GM19452 (cell line): ENCODE measurements around the gene PI16.
"Not testable (repeated sequence)": the region's sequence is repeated elsewhere in the genome, so short reads cannot be mapped to it uniquely, and the experiment has no call there.

ENCODE experiments used
- ATAC-seq: cut with Tn5 transposase; IDR thresholded peaks from one replicate; pipeline ENCODE4 v1.9.1; 2021; ENCODE audit not compliant: unreplicated experiment

PI16 gene

DNA sequence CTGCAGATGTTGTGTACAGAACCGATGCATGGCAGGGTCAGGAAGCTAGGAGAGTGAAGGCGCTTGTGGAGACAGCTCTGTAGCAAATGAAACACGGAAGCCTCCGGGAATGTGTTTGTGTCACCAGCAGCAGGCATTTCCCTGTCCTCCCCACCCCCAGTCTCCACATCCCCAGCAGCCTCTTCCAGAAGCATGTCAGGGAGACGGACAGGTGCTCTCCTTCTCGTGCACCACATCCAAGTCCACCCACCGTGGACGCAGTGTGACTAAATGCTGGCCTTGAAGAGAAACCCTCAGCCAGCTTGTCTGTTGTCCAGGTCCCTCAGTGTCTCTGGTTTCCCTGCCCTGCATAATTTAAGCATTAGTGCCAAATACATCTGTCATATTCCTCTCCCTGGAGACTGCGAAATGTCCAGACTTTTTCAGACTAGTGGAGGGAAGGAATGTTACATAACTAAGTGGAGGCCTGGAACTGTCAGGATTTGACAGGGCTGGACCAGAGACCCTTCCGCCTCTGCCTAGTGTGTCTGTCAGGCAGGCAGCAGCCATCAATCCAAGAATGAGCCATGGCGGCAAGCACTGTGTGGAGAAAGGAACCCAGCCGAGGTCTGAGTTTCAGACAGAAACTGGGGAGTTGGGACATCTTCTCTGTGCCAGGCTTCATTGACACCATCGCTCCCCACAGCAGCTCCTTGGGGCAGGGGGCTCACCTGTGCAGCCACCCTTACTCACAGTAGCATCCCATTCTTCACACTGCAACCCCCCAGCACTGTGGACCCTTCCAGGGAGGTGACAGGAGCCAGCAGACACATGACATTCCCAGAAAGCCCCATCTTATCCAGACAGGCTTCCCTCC lies 26.6 kb upstream of the PI16 start:
- no peak for ATAC-seq

DNA sequence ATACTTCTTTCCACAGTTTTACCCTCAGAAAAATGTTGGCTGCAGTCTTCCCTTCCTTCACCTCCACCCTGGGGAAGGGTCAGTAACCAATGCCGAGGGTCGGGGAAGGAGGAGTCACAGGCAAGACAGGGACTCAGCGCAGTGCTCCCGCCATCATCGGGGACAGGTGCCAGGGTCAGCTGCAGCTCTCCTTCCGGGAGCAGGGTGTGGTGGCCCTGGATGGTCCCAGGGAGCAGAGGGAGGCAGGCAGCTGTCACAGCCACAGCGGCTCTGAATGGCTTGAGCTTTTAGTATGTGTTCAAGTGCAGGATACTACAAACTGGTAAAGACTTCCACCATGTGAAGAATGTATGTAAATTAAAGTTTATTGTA lies 26.0 kb upstream of the PI16 start:
- ATAC-seq = no peak

DNA sequence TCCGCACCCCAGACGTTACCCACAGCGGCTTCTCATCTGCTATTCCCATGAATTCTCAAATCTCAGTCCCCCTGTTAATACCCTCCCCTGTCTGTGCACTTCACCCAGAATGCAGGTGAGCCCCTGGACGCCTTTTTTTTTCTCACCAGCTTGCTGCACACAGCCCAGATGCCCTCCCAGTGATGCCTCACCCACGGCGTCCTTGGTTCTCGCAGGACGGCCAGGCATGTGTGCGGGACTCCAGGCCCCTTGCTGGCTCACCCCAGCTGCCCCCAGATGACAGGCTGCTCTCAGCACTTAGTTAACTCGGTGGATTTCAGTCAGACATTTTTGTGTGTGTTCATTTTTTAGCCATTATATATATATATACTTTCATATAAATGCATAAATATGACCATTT lies 25.4 kb upstream of the PI16 start:
- ATAC-seq = no peak

DNA sequence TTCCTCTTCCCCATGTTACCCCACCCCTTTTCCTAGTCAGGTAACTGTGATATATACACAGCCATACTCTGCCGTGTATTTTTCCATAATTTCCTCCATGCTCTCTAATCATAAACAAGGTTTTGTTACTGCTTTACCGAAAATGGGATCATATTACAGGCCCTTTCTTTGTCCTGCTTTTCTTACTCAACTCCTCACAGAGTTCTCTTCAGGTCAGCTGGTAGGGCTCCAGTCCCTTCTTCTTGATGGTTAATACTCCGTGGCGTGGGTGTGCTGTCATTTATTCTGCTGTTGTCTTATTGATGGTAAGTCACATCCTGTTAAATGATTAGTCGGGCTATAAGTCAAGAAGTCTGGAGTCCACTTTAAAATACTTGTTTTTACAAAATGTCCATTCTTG lies 24.9 kb upstream of the PI16 start:
- no peak for ATAC-seq

DNA sequence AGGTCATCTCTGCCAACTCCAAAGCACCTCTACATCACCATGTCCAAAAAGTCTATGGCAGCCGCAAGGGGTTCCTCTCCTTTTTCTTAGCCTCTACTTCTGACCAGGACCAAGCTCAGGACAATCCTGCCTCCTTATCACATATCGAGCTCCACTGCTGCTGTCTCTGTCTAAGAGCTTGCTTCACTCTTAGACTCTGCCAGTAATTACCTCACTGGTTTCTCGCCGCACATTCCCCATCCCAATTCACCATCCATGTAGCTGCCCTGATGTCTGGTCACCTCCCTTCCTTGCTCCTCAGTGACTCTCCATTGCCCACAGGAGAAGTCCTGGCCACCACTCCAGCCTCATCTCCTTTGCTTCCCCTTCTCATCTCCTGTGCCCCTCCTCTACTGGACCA lies 24.1 kb upstream of the PI16 start:
- no peak for ATAC-seq

DNA sequence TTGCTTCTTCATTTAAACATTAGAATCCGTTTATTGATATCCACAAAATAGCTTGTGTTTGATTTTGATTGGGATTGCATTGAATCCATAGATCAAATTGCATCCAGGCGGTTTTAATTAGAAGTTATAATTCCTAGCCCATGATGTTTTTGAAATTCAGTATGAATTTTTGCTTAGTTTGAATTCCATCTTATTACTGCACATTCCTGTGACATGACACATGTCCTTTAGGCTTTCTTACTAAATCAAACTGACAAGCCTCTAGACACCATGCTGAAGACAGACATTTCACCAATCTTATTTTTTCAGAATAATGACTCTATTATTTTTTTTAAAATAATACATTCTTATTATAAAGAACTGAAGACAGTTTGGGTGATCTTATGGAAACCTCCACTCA lies 21.4 kb upstream of the PI16 start:
- ATAC-seq = no peak

DNA sequence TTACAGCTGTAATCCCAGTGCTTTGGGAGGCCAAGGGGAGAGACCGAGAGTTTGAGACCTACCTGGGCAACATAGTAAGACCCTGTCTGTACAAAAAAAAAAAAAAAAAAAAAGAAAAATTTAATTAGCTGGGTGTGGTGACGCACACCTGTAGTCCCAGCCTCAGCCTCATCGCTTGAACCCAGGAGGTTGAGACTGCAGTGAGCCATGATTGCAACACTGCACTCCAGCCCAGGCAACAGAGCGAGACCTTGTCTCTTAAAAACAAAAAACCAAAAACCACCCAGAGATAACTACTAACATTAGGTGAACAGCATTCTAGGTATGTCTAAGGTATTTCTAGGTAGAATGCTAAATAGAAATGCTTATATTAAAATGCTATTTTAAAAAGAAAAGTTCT lies 21.0 kb upstream of the PI16 start:
- no peak for ATAC-seq

DNA sequence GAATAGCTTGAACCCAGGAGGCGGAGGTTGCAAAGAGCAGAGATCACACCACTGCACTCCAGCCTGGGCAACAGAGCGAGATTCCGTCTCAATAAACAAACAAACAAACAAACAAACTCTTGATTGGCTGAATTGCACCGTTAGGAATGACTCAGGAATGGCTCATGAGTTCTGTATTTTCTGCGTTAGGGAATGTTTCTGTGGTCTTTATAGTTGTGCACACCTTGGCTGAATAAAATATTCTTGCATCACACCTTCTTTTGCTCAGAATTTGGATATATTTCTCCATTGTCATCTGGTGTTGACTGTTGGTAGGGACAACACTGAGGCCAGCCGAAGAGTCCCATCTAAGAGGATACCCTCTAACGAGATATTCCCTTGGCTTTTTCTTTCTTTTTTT lies 19.6 kb upstream of the PI16 start:
- no peak for ATAC-seq

DNA sequence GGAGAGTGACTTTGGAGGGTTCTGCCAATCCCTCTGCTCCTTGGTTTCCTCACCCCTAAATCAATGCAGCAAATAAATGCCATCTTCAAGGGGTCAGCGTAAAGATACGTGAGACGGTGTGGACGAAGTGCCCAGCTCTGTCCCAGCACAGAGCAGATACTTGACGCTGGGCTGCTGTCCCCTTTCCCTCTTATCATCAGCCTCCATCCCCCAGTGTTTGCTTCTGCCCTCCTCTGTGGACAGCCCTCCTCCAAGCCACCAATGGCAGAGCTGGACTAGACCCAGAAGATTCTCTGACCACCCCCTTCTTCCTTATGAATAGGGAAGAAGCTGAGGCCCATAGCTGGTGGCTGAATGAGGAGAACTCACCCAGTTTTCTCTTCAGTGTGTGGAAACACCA lies 17.7 kb upstream of the PI16 start:
- ATAC-seq = no peak

DNA sequence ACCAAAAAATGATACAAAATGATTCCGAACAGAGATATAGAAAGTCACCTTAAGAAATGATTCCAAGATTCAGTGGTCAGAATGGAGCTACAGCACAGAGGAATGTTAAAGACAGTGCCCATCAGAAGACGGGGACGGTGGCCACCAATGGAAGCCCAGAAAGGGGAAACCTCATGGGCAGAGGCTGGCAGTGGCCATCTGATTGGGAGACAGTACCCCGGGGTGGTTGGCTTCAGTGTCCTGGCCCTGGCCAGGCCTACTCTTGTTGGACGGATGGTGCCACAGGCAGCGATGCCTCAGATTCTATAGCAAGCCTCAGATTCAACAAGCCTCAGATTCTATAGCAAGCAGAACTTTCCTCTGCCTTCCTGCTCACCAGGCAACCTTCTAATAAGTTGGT lies 16.6 kb upstream of the PI16 start:
- no peak for ATAC-seq

DNA sequence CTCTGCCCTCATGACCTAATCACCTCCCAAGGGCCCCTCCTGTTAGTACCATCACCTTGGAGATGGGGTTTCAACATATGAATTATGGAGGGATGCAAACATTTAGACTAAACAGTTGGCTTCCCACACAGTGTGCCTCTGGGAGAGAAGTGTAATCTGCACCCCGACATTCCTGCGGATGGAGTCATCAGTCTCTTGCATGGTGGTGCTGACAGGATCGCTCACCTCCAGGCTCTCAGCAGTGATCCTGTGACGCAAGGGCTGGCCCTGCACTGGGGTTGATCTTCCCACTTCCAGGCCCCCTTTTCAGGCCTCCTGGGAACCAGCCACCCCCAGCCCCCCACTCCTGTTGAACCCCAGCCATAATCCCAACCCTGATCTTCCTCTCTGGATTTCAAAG lies 16.0 kb upstream of the PI16 start:
- ATAC-seq = no peak

DNA sequence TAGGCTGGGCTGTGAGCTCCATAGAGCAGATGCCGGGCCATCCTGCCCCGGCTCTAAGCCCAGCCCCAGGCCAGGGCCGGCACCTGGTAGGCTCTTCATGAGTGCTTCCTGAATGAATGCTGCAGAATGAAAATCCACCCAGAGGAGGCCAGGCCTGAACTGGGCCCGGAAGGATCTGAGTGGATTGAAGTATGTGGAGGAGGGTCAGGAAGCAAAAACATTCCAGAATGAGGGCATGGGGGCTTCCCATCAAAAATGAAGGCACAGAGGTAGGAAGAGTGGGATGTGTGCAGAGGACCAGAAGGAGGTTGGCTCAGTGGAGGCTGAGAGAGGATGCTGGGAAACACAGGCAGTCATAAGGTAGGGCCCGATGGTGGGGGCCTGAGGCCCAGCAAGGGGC lies 15.5 kb upstream of the PI16 start:
- ATAC-seq = not testable (repeated sequence)

DNA sequence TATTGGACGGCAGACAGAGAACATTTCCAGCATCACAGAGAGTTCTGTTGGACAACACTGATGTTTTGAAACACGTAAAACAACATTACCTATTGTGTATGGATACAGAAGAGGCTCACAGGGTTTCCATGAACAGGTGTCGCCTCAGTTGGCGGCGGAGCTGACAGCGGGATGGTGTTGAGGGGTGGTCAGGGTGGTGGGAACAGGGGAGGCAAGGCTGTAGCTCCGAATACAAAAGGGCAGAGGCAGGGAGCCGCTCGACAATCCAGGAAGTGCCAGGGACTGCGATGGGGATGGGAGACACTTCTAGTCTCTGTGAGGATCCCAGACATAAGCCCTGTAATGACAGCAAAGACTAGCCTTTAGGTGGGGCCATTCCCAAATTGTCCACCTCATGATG lies 14.5 kb upstream of the PI16 start:
- no peak for ATAC-seq

DNA sequence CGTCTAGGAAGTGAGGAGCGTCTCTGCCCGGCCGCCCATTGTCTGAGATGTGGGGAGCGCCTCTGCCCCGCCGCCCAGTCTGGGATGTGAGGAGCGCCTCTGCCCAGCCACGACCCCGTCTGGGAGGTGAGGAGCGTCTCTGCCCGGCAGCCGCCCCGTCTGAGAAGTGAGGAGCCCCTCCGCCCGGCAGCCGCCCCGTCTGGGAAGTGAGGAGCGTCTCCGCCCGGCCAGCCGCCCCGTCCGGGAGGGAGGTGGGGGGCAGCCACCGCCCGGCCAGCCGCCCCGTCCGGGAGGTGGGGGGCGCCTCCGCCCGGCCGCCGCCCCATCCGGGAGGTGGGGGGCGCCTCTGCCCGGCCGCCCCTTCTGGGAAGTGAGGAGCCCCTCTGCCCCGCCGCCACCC lies 13.0 kb upstream of the PI16 start:
- not testable (repeated sequence) for ATAC-seq

DNA sequence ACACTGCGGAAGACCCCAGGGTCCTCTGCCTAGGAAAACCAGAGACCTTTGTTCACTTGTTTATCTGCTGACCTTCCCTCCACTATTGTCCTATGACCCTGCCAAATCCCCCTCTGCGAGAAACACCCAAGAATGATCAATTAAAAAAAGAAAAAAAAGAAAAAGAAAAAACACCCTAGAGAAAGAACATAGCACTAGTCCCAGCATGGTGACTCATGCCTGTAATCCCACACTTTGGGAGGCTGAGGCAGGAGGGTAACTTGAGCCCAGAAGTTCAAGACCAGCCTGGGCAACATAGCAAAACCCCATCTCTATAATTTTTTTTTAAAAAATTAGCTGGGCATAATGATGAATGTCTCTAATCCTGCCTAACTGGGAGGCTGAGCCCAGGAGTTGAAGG lies 12.2 kb upstream of the PI16 start:
- ATAC-seq = not testable (repeated sequence)

DNA sequence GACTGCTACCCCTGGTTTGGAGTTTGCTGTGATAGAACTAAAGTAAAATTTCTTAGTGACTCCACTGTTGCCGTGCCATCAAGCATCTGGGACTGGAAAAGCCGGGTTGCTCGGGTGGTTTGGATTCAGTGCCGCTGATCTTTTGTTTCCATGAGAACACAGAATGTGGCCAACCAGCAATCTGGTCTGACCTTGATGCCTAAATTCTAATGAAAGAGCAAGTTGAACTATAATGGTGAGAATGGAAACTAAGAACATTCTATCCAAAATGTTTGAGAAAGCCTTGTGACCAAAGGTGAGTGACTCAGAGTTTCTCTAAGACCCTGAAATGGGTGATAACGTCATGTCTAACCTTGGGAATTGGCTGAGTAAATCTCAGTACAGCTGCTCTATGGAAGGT lies 9.9 kb upstream of the PI16 start:
- no peak for ATAC-seq

DNA sequence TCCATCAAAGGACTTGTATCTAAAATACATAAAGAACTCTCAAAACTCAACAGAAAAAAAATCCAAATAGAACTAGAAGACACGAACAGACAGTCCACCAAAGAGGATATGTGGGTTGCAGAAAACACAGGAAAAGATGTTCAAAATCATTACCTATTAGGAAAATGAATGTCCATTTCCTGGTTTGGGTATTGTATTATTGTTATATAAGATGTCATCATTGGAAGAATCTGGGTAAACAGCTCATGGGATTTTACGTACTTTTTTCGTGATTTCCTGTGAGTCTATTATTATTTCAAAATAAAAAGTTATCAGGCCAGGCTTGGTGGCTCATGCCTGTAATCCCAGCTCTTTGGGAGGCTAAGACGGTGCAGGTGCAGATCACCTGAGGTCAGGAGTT lies 9.2 kb upstream of the PI16 start:
- ATAC-seq = no peak

DNA sequence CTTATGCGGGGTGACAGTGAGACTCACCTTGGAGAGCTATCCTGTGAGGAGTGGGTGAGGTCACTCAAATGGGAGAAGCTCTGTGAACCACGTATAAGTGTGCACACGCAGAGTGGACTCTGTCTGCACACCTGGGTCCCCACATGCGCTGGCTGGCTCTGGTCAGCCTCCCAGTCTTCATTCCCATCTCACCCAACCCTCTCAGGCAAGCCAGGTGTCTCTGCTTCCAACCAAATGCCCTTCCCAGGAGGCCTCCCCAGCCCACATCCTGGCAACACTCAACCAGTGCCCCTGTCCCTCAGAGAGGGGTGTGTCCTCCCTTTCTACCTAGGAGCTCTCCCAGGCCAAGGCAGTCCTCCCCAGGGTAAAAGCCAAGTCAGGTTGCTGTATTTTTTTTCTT lies 8.0 kb upstream of the PI16 start:
- no peak for ATAC-seq

DNA sequence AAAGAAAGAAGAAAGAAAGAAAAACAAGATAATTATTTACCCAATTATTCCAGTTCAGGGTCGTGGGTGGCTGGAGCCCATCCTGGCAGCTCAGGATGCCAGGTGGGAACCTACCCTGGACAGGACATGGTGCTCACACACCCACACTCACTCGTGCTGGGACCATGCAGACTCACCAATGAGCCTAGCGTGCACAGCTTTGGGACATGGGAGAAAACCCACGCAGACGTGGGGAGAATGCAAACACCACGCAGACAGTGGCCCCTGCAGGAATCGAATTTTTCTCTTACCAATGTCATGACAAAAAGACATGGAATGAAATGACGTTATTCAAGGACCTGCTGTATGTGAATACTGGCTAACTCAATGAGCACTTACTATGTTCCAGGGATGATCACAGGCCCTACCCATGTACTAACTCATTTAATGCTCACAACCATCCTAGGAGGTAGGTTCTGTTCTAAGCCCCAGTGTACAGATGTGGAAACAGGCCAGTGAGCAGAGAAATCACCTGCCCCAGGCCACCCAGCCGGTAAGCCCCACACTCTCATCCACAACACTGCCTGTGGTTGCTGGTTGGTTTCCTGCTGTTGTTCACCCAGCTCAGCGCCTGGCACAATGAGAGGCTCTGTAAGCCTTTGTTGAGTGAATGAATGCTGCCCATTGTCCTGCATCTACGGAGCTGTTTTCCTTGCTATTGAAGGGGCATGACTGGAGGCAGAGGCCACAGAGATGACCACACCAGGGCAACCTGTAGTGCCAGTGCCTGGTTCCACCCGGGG lies 6.8 kb upstream of the PI16 start:
- no peak for ATAC-seq

DNA sequence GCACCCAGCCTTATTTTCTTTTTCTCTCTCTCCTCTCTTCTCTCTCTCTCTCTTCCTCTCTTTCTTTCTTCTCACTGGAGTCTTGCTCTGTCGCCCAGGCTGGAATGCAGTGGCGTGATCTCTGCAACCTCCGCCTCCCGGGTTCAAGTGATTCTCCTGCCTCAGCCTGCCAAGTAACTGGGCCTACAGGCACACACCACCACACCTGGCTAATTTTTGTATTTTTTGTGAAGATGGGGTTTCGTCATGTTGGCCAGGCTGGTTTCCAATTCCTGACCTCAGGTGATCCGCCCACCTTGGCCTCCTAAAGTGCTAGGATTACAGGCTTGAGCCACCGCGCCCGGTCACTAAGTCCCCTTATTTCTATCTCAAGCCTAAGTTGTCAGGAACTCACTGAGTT lies 5.5 kb upstream of the PI16 start:
- ATAC-seq = not testable (repeated sequence)

DNA sequence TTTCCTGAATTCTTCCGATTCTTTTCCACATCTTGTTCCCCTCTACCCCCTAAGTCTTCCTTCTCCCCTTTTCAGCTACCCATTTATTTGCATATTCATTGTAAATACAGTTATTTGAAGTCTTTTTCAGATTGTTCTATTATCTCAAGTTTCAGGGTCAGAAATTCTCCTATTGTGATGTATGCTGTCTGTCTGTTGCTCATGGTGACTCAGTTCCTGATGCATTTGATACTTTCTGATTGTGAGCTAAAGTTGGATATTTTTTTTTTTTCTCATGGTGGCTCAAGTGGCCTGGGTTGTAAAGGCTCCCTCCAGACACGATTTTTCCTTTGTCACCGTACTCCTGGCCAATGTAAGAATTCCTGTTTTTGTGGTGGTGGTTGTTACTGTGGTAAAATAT lies 4.9 kb upstream of the PI16 start:
- no peak for ATAC-seq

DNA sequence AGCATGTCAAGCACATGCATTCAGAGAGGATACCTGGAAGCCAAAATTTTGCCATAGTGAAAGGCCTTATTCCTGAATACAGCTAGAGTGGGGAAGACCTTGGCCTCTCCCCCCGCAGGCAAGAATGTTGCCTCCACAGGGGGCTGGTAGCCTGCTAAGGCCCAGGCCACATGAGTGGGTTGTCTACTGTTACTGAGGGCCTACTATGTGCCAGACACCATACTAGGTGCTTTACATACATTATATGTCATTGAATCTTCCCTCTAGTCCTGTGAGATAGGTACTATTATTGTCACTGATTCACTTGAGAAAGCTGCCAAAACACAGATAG lies 642 bp upstream of the PI16 start:
- no peak for ATAC-seq

DNA sequence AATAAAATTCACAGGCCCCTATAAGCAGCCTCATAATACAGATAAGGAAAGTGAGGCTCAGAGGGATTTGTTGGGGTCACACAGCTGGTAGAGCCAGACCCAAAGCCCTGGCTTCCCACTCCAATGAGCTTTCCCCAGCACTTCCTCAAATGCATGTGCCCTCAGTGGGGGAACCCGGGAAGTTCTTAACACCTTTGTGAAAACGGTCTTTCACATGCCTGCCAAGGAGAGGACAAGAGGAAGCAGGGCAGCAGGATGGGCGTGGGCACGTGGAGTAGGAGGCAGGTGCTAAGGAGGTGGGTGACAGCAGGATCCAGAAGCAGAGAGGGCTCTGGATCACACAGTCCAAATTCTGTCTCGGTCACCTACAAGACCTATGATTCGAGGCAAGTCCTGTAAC lies 598 bp downstream of the PI16 start:
- no peak for ATAC-seq
